Stimulated activated CD8-positive, alpha-beta memory T cell treated with anti-CD3 and anti-CD28 coated beads, Interleukin-12 subunit alpha, Interleukin-12 subunit beta, amount 100 ng/mL, for 1 hour (primary cell): Measurements from ENCODE around the gene KDR.

Experiments used
- DNase-seq: peaks from one replicate; pipeline ENCODE4 v3.0.0-alpha.2; 2020; ENCODE audit warnings: low read depth

KDR gene

GRCh38 chr4:55078987-55079386 is 46.4 kb downstream of the KDR start:
- DNase-seq = no peak

- DNase-seq = no peak
Measured at GRCh38 chr4:55077577-55077976, 47.8 kb downstream of the KDR start.

GRCh38 chr4:55075823-55076716 is 49.3 kb downstream of the KDR start:
- no peak for DNase-seq

- DNase-seq = no peak
Measured at GRCh38 chr4:55075376-55075775, 50.0 kb downstream of the KDR start.

- no peak for DNase-seq
Measured at GRCh38 chr4:55074386-55074785, 51.0 kb downstream of the KDR start.

GRCh38 chr4:55071951-55072350 is 53.4 kb downstream of the KDR start:
- no peak for DNase-seq

GRCh38 chr4:55069248-55069647 is 56.1 kb downstream of the KDR start:
- DNase-seq = no peak

- DNase-seq = no peak
Measured at GRCh38 chr4:55068522-55068921, 56.9 kb downstream of the KDR start.

- no peak for DNase-seq
Measured at GRCh38 chr4:55066018-55066417, 59.4 kb downstream of the KDR start.

- DNase-seq = no peak
Measured at GRCh38 chr4:55055529-55055928, 69.9 kb downstream of the KDR start.

- no peak for DNase-seq
Measured at GRCh38 chr4:55051532-55051931, 73.9 kb downstream of the KDR start.

- no peak for DNase-seq
Measured at GRCh38 chr4:55050418-55050950, 74.9 kb downstream of the KDR start.

GRCh38 chr4:55038176-55038890 is 87.1 kb downstream of the KDR start:
- no peak for DNase-seq

GRCh38 chr4:55037728-55038127 is 87.7 kb downstream of the KDR start:
- DNase-seq = no peak

GRCh38 chr4:55036405-55036804 is 89.0 kb downstream of the KDR start:
- DNase-seq = no peak

GRCh38 chr4:55035892-55036291 is 89.5 kb downstream of the KDR start:
- no peak for DNase-seq

GRCh38 chr4:55033296-55033695 is 92.1 kb downstream of the KDR start:
- no peak for DNase-seq

- DNase-seq = no peak
Measured at GRCh38 chr4:55032788-55033187, 92.6 kb downstream of the KDR start.

GRCh38 chr4:55032179-55032578 is 93.2 kb downstream of the KDR start:
- DNase-seq = no peak

GRCh38 chr4:55031158-55031557 is 94.2 kb downstream of the KDR start:
- no peak for DNase-seq

- no peak for DNase-seq
Measured at GRCh38 chr4:55030589-55030988, 94.8 kb downstream of the KDR start.

- no peak for DNase-seq
Measured at GRCh38 chr4:55029821-55030503, 95.4 kb downstream of the KDR start.

- DNase-seq = no peak
Measured at GRCh38 chr4:55029321-55029720, 96.1 kb downstream of the KDR start.
